NCI-H446 treated with DMSO at 0.1 percent for 48 hours (cell line): Measurements from ENCODE around the gene SMPD2.

Experiments
- DNase-seq: peaks from one replicate; lab custom pipeline; 2025; lab: John Stamatoyannopoulos, UW

Gene SMPD2

GRCh38 chr6:109485266-109485935 lies 44.9 kb downstream of the SMPD2 start:
- peak; percentile 10 for DNase-seq

GRCh38 chr6:109486068-109486467 lies 45.5 kb downstream of the SMPD2 start:
- no peak for DNase-seq

GRCh38 chr6:109488001-109488400 lies 47.5 kb downstream of the SMPD2 start:
- no peak for DNase-seq

DNA sequence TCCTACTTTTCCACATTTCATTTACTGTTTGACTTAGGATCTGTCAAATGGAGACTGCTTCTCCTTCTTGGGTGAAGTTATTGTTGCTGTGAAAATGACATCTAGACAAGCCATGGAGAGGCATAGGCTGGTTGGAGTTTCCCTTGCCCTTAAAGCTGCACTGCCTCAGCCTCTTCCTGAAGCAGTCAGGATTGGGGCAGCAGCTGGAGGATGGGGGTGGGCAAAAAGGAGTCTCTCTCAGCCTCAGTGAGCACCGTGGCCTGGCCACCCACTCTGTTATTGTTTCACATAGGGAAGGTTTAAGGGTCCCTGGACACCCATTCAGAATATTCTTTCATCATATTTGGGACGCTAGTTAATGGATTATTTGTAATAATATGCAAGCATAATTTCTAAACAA lies 50.2 kb downstream of the SMPD2 start:
- no peak for DNase-seq

GRCh38 chr6:109491207-109491938 lies 50.8 kb downstream of the SMPD2 start:
- DNase-seq: no peak
